Measurements from ENCODE around the gene RUNDC3A. TPM values are rescaled to one million over a fixed set of nuclear protein-coding genes. Genes with fewer than 3 reads are reported as not detected.
"Not testable (repeated sequence)": the region's sequence is repeated elsewhere in the genome, so short reads cannot be mapped to it uniquely, and the experiment has no call there.

The RUNDC3A gene
- total and polyA plus RNA-seq, 2 of the 8 experiments (the other 6 are each of a cell fraction or from before 2014, with no cell fraction given): 6.4 to 13.8 TPM

DNA sequence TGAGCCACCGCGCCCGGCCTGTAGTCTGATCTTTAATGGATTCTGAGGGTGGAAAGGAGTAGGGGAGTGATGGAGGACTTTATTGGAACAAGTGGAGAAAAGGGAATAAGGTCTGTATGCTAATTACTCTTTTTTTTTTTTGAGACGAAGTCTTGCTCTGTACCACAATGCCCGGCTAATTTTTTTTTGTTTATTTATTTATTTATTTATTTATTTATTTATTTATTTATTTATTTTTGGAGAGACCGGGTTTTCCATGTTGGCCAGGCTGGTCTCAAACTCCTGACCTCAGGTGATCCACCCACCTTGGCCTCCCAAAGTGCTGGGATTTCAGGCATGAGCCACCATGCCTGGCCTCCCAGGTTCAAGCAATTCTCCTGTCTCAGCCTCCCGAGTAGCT lies 21.1 kb downstream of the RUNDC3A start:
- not testable (repeated sequence) for H3K23me2 ChIP-seq (ENCODE audit: low read depth, low read length); H2BK15ac ChIP-seq (ENCODE audit: low read length); H3K23ac ChIP-seq (ENCODE audit: insufficient read length); FAIRE-seq; H3K36me3 ChIP-seq (ENCODE audit: control insufficient read depth in 2 of 4, insufficient read depth in 4 of 4, low read length in 3 of 4); H4K91ac ChIP-seq (replicated peaks; ENCODE audit: insufficient read length, low read length); H4K20me1 ChIP-seq (replicated peaks in 1 of 2; ENCODE audit: control insufficient read depth in 1 of 2, insufficient read depth in 2 of 2, low read length in 2 of 2); H2BK12ac ChIP-seq (ENCODE audit: low read depth, low read length); H3K56ac ChIP-seq (replicated peaks; ENCODE audit: insufficient read length, low read depth, low read length); H3K18ac ChIP-seq (ENCODE audit: extremely low read depth, low read length); H4K8ac ChIP-seq (ENCODE audit: extremely low read depth, insufficient read depth, low read length); H3K4me3 ChIP-seq (ENCODE audit: extremely low read depth in 1 of 4, insufficient read depth in 2 of 4, low read depth in 3 of 4, low read length in 4 of 4); H3K9me3 ChIP-seq (ENCODE audit: insufficient read depth in 2 of 2, low read depth in 1 of 2, low read length in 1 of 2); H2AK5ac ChIP-seq (ENCODE audit: low read depth, low read length); H3K9ac ChIP-seq (replicated peaks in 1 of 4; ENCODE audit: extremely low read depth in 1 of 4, low read depth in 3 of 4, low read length in 3 of 4); H2AFZ ChIP-seq (ENCODE audit: low read length); H2BK120ac ChIP-seq (replicated peaks; ENCODE audit: low read depth, low read length); H3K27ac ChIP-seq (ENCODE audit: low read depth, low read length); H3K79me1 ChIP-seq (ENCODE audit: low read depth, low read length); H2BK5ac ChIP-seq (ENCODE audit: low read depth, low read length); H3K4me2 ChIP-seq (ENCODE audit: insufficient read depth in 1 of 2, low read depth in 2 of 2, low read length in 2 of 2); H3K4ac ChIP-seq (replicated peaks; ENCODE audit: insufficient read length, low read depth, low read length); H3K4me1 ChIP-seq (replicated peaks in 1 of 4; ENCODE audit: control insufficient read depth in 3 of 4, insufficient read depth in 4 of 4, low read length in 3 of 4); H3K27me3 ChIP-seq (replicated peaks in 1 of 4; ENCODE audit: control insufficient read depth in 3 of 4, extremely low read depth in 1 of 4, insufficient read depth in 3 of 4, low read length in 3 of 4); H3K14ac ChIP-seq (ENCODE audit: insufficient read length); H3K79me2 ChIP-seq (ENCODE audit: control insufficient read depth in 1 of 2, insufficient read depth in 2 of 2, low read length in 2 of 2); H2BK20ac ChIP-seq (ENCODE audit: low read length); H4K5ac ChIP-seq (ENCODE audit: insufficient read length, low read depth, low read length); DNase-seq (ENCODE audit: low read depth in 1 of 2, low spot score in 2 of 2)
- ChIA-PET POLR2A (ENCODE audit: partially characterized antibody) (interaction anchor here (1.6 to 2.3 kb wide), 3 partner anchors 12 to 140 kb away, joined by 3 to 12 read pairs (median 7); no protein-coding TSS in a partner anchor), CTCF (ENCODE audit: partially characterized antibody) (interaction anchor here (0.7 to 11.0 kb wide), 16 partner anchors 12 to 1878 kb away, joined by 3 to 158 read pairs (median 14); partner anchors contain the start of gene GRN)
- WGBS, 2 experiments (ENCODE audit: extremely low coverage in 1 of 2, insufficient coverage in 1 of 2, insufficient read length in 1 of 2, insufficient replicate concordance in 2 of 2, low coverage in 1 of 2, low lambda C conversion rate in 2 of 2, missing lambda C conversion rate in 1 of 2): 92% methylated on average over 7 of the region's 7 CpGs; no CpG with 5 or more reads in 1 of the 2 experiments

DNA sequence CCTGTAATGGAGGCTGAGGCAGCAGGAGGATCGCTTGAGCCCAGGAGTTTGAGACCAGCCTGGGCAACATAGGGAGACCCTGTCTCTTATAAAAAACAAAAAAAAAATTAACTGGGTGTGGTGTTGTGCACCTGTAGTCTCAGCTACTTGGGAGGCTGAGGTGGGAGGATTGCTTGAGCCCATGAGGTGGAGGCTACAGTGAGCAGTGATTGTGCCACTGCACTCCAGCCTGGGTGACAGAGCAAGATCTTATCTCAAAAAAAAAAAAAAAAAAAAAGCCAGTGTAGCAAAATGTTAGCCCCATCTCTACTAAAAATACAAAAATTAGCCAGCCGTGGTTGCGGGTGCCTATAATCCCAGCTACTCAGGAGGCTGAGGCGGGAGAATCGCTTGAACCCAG lies 21.9 kb downstream of the RUNDC3A start:
- ChIA-PET POLR2A (ENCODE audit: partially characterized antibody) (interaction anchor here (0.6 to 2.3 kb wide), 7 partner anchors 11 to 141 kb away, joined by 3 to 12 read pairs (median 4); no protein-coding TSS in a partner anchor), CTCF (ENCODE audit: partially characterized antibody) (interaction anchor here (0.6 to 11.0 kb wide), 32 partner anchors 11 to 480 kb away, joined by 3 to 158 read pairs (median 6); partner anchors contain the start of gene GRN)
- H3K79me2 ChIP-seq (ENCODE audit: control insufficient read depth in 1 of 2, insufficient read depth in 2 of 2, low read length in 2 of 2); H3K23ac ChIP-seq (ENCODE audit: insufficient read length); H3K18ac ChIP-seq (ENCODE audit: extremely low read depth, low read length); H3K56ac ChIP-seq (replicated peaks; ENCODE audit: insufficient read length, low read depth, low read length); DNase-seq (ENCODE audit: low read depth in 1 of 2, low spot score in 2 of 2); H3K36me3 ChIP-seq (ENCODE audit: control insufficient read depth in 2 of 4, insufficient read depth in 4 of 4, low read length in 3 of 4); H2BK15ac ChIP-seq (ENCODE audit: low read length); H3K4me2 ChIP-seq (ENCODE audit: insufficient read depth in 1 of 2, low read depth in 2 of 2, low read length in 2 of 2); H2BK20ac ChIP-seq (ENCODE audit: low read length); H3K4ac ChIP-seq (replicated peaks; ENCODE audit: insufficient read length, low read depth, low read length); FAIRE-seq; H3K4me1 ChIP-seq (replicated peaks in 1 of 4; ENCODE audit: control insufficient read depth in 3 of 4, insufficient read depth in 4 of 4, low read length in 3 of 4); H2BK12ac ChIP-seq (ENCODE audit: low read depth, low read length); H3K79me1 ChIP-seq (ENCODE audit: low read depth, low read length); H4K5ac ChIP-seq (ENCODE audit: insufficient read length, low read depth, low read length); H2AFZ ChIP-seq (ENCODE audit: low read length); H2BK5ac ChIP-seq (ENCODE audit: low read depth, low read length); H3K9ac ChIP-seq (replicated peaks in 1 of 4; ENCODE audit: extremely low read depth in 1 of 4, low read depth in 3 of 4, low read length in 3 of 4); H4K91ac ChIP-seq (replicated peaks; ENCODE audit: insufficient read length, low read length); H2BK120ac ChIP-seq (replicated peaks; ENCODE audit: low read depth, low read length); H3K27me3 ChIP-seq (replicated peaks in 1 of 4; ENCODE audit: control insufficient read depth in 3 of 4, extremely low read depth in 1 of 4, insufficient read depth in 3 of 4, low read length in 3 of 4); H3K4me3 ChIP-seq (ENCODE audit: extremely low read depth in 1 of 4, insufficient read depth in 2 of 4, low read depth in 3 of 4, low read length in 4 of 4); H4K20me1 ChIP-seq (replicated peaks in 1 of 2; ENCODE audit: control insufficient read depth in 1 of 2, insufficient read depth in 2 of 2, low read length in 2 of 2); H3K23me2 ChIP-seq (ENCODE audit: low read depth, low read length); H3K9me3 ChIP-seq (ENCODE audit: insufficient read depth in 2 of 2, low read depth in 1 of 2, low read length in 1 of 2); H4K8ac ChIP-seq (ENCODE audit: extremely low read depth, insufficient read depth, low read length); H3K14ac ChIP-seq (ENCODE audit: insufficient read length); H2AK5ac ChIP-seq (ENCODE audit: low read depth, low read length); H3K27ac ChIP-seq (ENCODE audit: low read depth, low read length): not testable (repeated sequence)
- 90% methylated on average over 4 of the region's 5 CpGs; no CpG with 5 or more reads in 1 of the 2 experiments for WGBS, 2 experiments (ENCODE audit: extremely low coverage in 1 of 2, insufficient coverage in 1 of 2, insufficient read length in 1 of 2, insufficient replicate concordance in 2 of 2, low coverage in 1 of 2, low lambda C conversion rate in 2 of 2, missing lambda C conversion rate in 1 of 2)
